NCI-H2171 treated with DMSO at 0.1 percent for 48 hours (cell line): ENCODE data around the gene RAB22A.

Experiments used
- DNase-seq: peaks from one replicate; lab custom pipeline; 2025; lab: John Stamatoyannopoulos, UW

Gene RAB22A

GRCh38 chr20:58309591-58310290, at the start of gene RAB22A:
Gene RAB22A, plus strand, starts transcription at chr20:58309715. Its CDS starts 262 bp downstream, at chr20:58309977.
- DNase-seq = peak; percentile 61

GRCh38 chr20:58260006-58260405, 49.5 kb upstream of the RAB22A start:
- DNase-seq = no peak

GRCh38 chr20:58261660-58262059, 47.9 kb upstream of the RAB22A start:
- DNase-seq = no peak

- no peak for DNase-seq
Observed at GRCh38 chr20:58264271-58264670, 45.2 kb upstream of the RAB22A start.

- DNase-seq = no peak
Observed at GRCh38 chr20:58267389-58268215, 41.9 kb upstream of the RAB22A start.

- no peak for DNase-seq
Observed at GRCh38 chr20:58268421-58268821, 41.1 kb upstream of the RAB22A start.

GRCh38 chr20:58268936-58269619, 40.4 kb upstream of the RAB22A start:
- DNase-seq = no peak

GRCh38 chr20:58271606-58272351, 37.7 kb upstream of the RAB22A start:
- DNase-seq = no peak

- DNase-seq = no peak
Observed at GRCh38 chr20:58274384-58274783, 35.1 kb upstream of the RAB22A start.

GRCh38 chr20:58277107-58277506, 32.4 kb upstream of the RAB22A start:
- no peak for DNase-seq

GRCh38 chr20:58277578-58278472, 31.7 kb upstream of the RAB22A start:
- peak; percentile 31 for DNase-seq

GRCh38 chr20:58286729-58287128, 22.8 kb upstream of the RAB22A start:
- DNase-seq = no peak

- no peak for DNase-seq
Observed at GRCh38 chr20:58287638-58288037, 21.9 kb upstream of the RAB22A start.

- DNase-seq = no peak
Observed at GRCh38 chr20:58289143-58289542, 20.4 kb upstream of the RAB22A start.

GRCh38 chr20:58293453-58293852, 16.1 kb upstream of the RAB22A start:
- DNase-seq = peak; percentile 39

GRCh38 chr20:58294497-58295455, 14.7 kb upstream of the RAB22A start:
- no peak for DNase-seq

- no peak for DNase-seq
Observed at GRCh38 chr20:58296051-58296837, 13.3 kb upstream of the RAB22A start.

- no peak for DNase-seq
Observed at GRCh38 chr20:58297394-58297793, 12.1 kb upstream of the RAB22A start.

- DNase-seq = no peak
Observed at GRCh38 chr20:58300321-58300720, 9.2 kb upstream of the RAB22A start.
